ENCODE results near the gene BAHCC1.
A peak's percentile ranks its signal among the peaks of the same experiment; 100 is the strongest.

BAHCC1 gene

DNA sequence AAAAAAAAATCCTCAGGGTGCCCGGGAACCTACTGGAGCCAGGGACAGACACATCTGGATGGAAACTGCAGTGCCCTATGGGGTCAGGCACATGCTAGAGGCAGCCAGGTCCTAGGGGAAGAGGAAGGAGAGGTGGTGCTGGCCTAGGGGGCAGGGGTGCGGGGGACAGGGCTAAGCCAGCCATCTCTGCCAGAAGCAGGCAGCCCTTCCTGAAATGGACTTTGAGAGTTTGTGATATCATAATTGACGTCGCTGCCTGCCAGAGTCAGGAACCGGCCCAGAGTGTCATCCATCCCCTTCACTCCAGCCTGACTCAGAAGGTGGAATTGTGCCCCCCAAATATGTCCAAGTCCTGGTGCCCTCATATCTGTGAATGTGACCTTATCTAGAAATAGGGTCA, 25.0 kb upstream of the BAHCC1 start:
- TF ChIP-seq, protein P1, sequence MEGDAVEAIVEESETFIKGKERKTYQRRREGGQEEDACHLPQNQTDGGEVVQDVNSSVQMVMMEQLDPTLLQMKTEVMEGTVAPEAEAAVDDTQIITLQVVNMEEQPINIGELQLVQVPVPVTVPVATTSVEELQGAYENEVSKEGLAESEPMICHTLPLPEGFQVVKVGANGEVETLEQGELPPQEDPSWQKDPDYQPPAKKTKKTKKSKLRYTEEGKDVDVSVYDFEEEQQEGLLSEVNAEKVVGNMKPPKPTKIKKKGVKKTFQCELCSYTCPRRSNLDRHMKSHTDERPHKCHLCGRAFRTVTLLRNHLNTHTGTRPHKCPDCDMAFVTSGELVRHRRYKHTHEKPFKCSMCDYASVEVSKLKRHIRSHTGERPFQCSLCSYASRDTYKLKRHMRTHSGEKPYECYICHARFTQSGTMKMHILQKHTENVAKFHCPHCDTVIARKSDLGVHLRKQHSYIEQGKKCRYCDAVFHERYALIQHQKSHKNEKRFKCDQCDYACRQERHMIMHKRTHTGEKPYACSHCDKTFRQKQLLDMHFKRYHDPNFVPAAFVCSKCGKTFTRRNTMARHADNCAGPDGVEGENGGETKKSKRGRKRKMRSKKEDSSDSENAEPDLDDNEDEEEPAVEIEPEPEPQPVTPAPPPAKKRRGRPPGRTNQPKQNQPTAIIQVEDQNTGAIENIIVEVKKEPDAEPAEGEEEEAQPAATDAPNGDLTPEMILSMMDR (IDR thresholded peaks at IDR 0.05; ENCODE audit: low read depth, low read length) = no peak
- H3K4me3 ChIP-seq (replicated peaks in 1 of 2; ENCODE audit: low read depth in 2 of 2, low read length in 2 of 2) = no peak overlapping the region
- no peak for DNase-seq (ENCODE audit: low read depth in 2 of 2)

DNA sequence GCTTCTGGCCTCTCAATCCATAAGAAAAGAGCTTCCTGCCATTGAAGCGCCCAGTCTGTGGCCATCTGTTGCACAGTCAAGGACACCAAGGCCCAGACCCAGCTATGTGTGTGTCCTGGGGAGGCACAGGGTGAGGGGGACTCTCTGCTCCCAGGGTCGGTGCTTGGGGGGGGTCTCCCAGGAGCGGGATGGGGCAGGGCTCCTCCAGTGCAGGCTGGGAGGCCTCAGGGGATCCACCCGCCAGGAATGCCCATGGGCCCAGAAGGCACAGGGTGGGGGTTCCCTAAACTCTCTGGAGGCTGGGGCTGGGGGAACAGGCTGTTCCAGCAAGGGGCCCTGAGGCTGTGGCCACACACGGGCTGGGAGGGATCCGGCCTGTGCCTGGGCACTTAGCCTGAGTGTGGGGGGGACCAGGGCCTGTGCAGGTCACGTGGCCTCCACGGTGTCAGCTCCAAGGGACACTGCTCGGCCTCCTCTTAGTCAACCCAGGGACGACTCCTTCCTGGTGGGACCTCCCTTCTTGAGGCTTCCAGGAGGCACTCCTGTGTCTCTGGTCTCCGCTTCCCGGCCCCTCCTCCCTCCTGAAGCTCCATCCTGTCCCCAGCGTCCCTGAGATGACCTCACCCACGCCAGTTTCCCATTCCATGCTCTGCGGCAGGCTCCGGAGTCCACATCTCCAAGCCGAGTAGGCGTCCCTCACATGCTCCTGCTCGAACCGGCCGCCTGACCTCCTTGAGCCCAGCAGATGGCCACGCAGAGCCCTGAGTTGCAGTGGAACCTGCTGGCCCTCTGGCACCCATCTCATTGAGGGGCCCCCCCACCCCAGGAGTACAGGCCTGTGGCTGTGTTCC, 23.1 kb upstream of the BAHCC1 start:
- H3K4me3 ChIP-seq (replicated peaks in 1 of 2; ENCODE audit: low read depth in 2 of 2, low read length in 2 of 2) = no peak overlapping the region
- peak; percentile 43 to 65 for DNase-seq (ENCODE audit: low read depth in 2 of 2)
- TF ChIP-seq, protein P1 (IDR thresholded peaks at IDR 0.05; ENCODE audit: low read depth, low read length) = peak; percentile 32

- no peak for DNase-seq (ENCODE audit: low read depth in 2 of 2)
These were observed 21.6 kb upstream of the BAHCC1 start for GRCh38 chr17:81373536-81374160.

DNA sequence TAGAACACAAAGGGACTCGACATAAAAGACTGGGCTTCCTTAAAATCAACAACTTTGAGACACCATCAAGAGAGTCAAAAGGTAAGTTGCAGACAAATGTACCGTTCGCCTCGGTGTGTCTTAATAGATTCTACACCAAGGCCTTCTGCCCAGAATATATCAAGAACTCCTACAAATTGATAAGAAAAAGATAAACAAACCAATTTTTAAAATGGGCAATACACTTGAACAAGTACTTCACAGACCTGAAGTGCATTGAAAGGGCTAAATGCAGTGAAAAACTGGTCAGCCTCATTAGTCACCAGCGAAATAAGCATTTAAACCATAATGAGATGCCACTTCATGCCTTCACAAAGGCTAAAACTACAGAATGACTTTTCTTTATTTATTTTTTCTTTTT, 20.4 kb upstream of the BAHCC1 start:
- DNase-seq (ENCODE audit: low read depth in 2 of 2) = no peak
- no peak overlapping the region for H3K4me3 ChIP-seq (replicated peaks in 1 of 2; ENCODE audit: low read depth in 2 of 2, low read length in 2 of 2)
- TF ChIP-seq, protein P1 (IDR thresholded peaks at IDR 0.05; ENCODE audit: low read depth, low read length) = no peak

More at GRCh38 chr17:81373536-81374160, 21.6 kb upstream of the BAHCC1 start:
- H3K4me3 ChIP-seq (replicated peaks in 1 of 2; ENCODE audit: low read depth in 2 of 2, low read length in 2 of 2) = no peak overlapping the region
- TF ChIP-seq, protein P1 (IDR thresholded peaks at IDR 0.05; ENCODE audit: low read depth, low read length) = no peak

DNA sequence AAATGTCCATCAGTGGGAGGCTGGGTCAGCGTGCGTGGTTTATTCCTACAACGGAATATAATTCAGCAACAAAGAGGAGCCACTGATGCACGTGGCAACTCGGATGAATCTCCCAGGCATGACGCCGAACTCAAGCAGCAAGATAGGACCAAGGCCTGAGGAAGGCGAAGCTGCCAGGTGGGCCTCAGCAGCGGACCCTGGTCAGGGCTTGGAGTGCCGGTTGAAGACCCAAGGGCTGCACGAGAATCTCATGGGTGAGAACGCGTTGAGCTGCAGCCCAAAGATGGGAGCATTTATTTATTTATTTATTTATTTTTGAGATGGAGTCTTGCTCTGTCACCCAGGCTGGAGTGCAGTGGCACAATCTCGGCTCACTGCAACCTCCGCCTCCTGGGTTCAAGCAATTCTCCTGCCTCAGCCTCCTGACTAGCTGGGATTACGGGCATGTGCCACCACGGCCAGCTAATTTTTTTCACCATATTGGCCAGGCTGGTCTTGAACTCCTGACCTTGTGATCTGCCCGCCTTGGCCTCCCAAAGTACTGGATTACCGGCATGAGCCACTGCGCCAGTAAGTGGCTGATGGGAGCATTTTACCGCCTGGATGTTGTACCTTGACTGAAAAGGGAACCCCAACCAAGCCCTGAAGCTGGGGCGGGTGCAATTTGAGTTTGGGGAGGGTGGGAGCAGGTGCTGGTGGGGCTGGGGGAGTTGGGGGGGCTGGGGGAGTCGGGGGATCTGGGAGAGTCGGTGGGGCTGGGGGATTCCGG, 18.1 kb upstream of the BAHCC1 start:
- H3K4me3 ChIP-seq (replicated peaks in 1 of 2; ENCODE audit: low read depth in 2 of 2, low read length in 2 of 2) = no peak overlapping the region
- TF ChIP-seq, protein P1 (IDR thresholded peaks at IDR 0.05; ENCODE audit: low read depth, low read length) = no peak
- no peak for DNase-seq (ENCODE audit: low read depth in 2 of 2)

GRCh38 chr17:81378941-81379511, 16.2 kb upstream of the BAHCC1 start:
- no peak for DNase-seq (ENCODE audit: low read depth in 2 of 2)
- TF ChIP-seq, protein P1 (IDR thresholded peaks at IDR 0.05; ENCODE audit: low read depth, low read length) = no peak
- H3K4me3 ChIP-seq (replicated peaks in 1 of 2; ENCODE audit: low read depth in 2 of 2, low read length in 2 of 2) = no peak overlapping the region
